GM23338 (cell line): ENCODE measurements around the gene TMPRSS9. TPM values are rescaled to one million over a fixed set of nuclear protein-coding genes. Genes with fewer than 3 reads are reported as not detected.

Experiments used
- ATAC-seq: fragments of 200-7000 bp; cut with Tn5 transposase; 3 replicates; pipeline ENCODE4 v1.9.1; 2020
- DNase-seq: peaks from one replicate; pipeline ENCODE4 v3.0.0-alpha.2; 2015; ENCODE audit warnings: low spot score
- H2AFZ ChIP-seq: fragments of 200-600 bp; sonication (generic); 2 replicates; pipeline ENCODE4 v1.8.0; 2016; ENCODE audit warnings: antibody characterized with exemption, mild to moderate bottlenecking, moderate library complexity
- H3F3A ChIP-seq: fragments of 200-600 bp; sonication (generic); replicated peaks from 2 replicates; pipeline ENCODE4 v1.8.0; 2017; ENCODE audit warnings: antibody characterized with exemption, mixed run types, low read depth
- H3K27ac ChIP-seq: fragments of 200-600 bp; sonication (generic); 2 replicates; pipeline ENCODE4 v1.6.1; 2016; ENCODE audit warnings: low read depth
- H3K27me3 ChIP-seq: fragments of 200-600 bp; sonication (generic); 2 replicates; pipeline ENCODE4 v1.8.0; 2016; ENCODE audit warnings: mild to moderate bottlenecking, mixed run types, moderate library complexity; ENCODE audit not compliant: insufficient read depth
- H3K36me3 ChIP-seq: fragments of 200-600 bp; sonication (generic); 2 replicates; pipeline ENCODE4 v1.8.0; 2016; ENCODE audit warnings: mild to moderate bottlenecking; ENCODE audit not compliant: insufficient read depth
- H3K4me1 ChIP-seq: fragments of 200-600 bp; sonication (generic); 2 replicates; pipeline ENCODE4 v1.8.0; 2016; ENCODE audit warnings: mild to moderate bottlenecking, moderate library complexity; ENCODE audit not compliant: insufficient read depth
- H3K4me2 ChIP-seq: fragments of 200-600 bp; sonication (generic); 2 replicates; pipeline ENCODE4 v1.7.1; 2017; ENCODE audit warnings: mixed run types
- H3K4me3 ChIP-seq: fragments of 200-600 bp; sonication (generic); 2 replicates; pipeline ENCODE4 v1.6.1; 2016; ENCODE audit warnings: mixed run types
- H3K79me2 ChIP-seq: fragments of 200-600 bp; sonication (generic); replicated peaks from 2 replicates; pipeline ENCODE4 v1.8.0; 2017; ENCODE audit warnings: mild to moderate bottlenecking; ENCODE audit not compliant: insufficient read depth
- H3K9me2 ChIP-seq: fragments of 200-600 bp; sonication (generic); 2 replicates; pipeline ENCODE4 v1.8.0; 2017; ENCODE audit not compliant: insufficient read depth
- H4K20me1 ChIP-seq: fragments of 200-600 bp; sonication (generic); replicated peaks from 2 replicates; pipeline ENCODE4 v1.8.0; 2017; ENCODE audit warnings: mild to moderate bottlenecking; ENCODE audit not compliant: insufficient read depth
- H3K27ac Mint-ChIP-seq: 2 replicates; pipeline ENCODE4 v1.8.0; 2020; ENCODE audit warnings: inconsistent platforms, mild to moderate bottlenecking, moderate library complexity, mixed read lengths
- H3K27me3 Mint-ChIP-seq: 3 replicates; pipeline ENCODE4 v1.8.0; 2022; ENCODE audit warnings: low read depth, mild to moderate bottlenecking, moderate library complexity, mixed read lengths, inconsistent platforms; ENCODE audit not compliant: insufficient read depth, poor library complexity
- H3K36me3 Mint-ChIP-seq: 3 replicates; pipeline ENCODE4 v1.8.0; 2021; ENCODE audit warnings: low read depth, mild to moderate bottlenecking, inconsistent platforms, moderate library complexity, mixed read lengths
- H3K4me1 Mint-ChIP-seq: 3 replicates; pipeline ENCODE4 v1.8.0; 2020; ENCODE audit warnings: mild to moderate bottlenecking, inconsistent platforms, mixed read lengths
- H3K4me3 Mint-ChIP-seq: 3 replicates; pipeline ENCODE4 v1.8.0; 2021; ENCODE audit warnings: moderate library complexity, mild to moderate bottlenecking, inconsistent platforms, mixed read lengths
- H3K9me3 Mint-ChIP-seq: 3 replicates; pipeline ENCODE4 v1.8.0; 2020; ENCODE audit warnings: moderate library complexity, mild to moderate bottlenecking, inconsistent platforms, mixed read lengths
- CREB1 ChIP-seq: fragments of 250-450 bp; sonication (Bioruptor Pico); IDR thresholded peaks from 2 replicates; pipeline ENCODE4 v1.5.0; 2020; ENCODE audit warnings: low read depth, mild to moderate bottlenecking, moderate library complexity
- CTCF ChIP-seq, 2 experiments: fragments of 200-600 bp in 1 of 2; sonication (generic) in 1 of 2; conservative IDR thresholded peaks; 2 replicates each; pipeline versions ENCODE4 v1.5.1 to v1.6.1; 2016 to 2017; ENCODE audit warnings: antibody characterized with exemption in 2 of 2, low read depth in 2 of 2, mild to moderate bottlenecking in 2 of 2, moderate library complexity in 1 of 2
- EZH2 ChIP-seq: fragments of 200-600 bp; sonication (generic); IDR thresholded peaks from one replicate; pipeline ENCODE4 v1.8.0; 2017; ENCODE audit warnings: antibody characterized with exemption, mild to moderate bottlenecking, low read depth; ENCODE audit not compliant: unreplicated experiment
- EZH2phosphoT487 ChIP-seq: fragments of 200-600 bp; sonication (generic); IDR thresholded peaks from one replicate; pipeline ENCODE4 v1.8.1; 2018; ENCODE audit warnings: antibody characterized with exemption; ENCODE audit not compliant: unreplicated experiment
- JUNB ChIP-seq: IDR thresholded peaks from one replicate; pipeline ENCODE4 v1.6.1; 2016; ENCODE audit warnings: antibody characterized with exemption; ENCODE audit not compliant: unreplicated experiment
- NANOG ChIP-seq: IDR thresholded peaks from 2 replicates; pipeline ENCODE4 v1.6.1; 2016; ENCODE audit warnings: antibody characterized with exemption, borderline replicate concordance
- POLR2AphosphoS5 ChIP-seq: IDR thresholded peaks from 2 replicates; pipeline ENCODE4 v1.6.1; 2016; ENCODE audit warnings: antibody characterized with exemption, low read depth
- REST ChIP-seq: IDR thresholded peaks from one replicate; pipeline ENCODE4 v1.6.1; 2018; ENCODE audit warnings: antibody characterized with exemption; ENCODE audit not compliant: unreplicated experiment
- STAT1 ChIP-seq: IDR thresholded peaks from one replicate; pipeline ENCODE4 v1.6.1; 2016; ENCODE audit warnings: antibody characterized with exemption; ENCODE audit not compliant: unreplicated experiment
- ZNF114 ChIP-seq: fragments of 250-450 bp; sonication (Bioruptor Pico); IDR thresholded peaks from 2 replicates; pipeline ENCODE4 v1.5.0; 2020; ENCODE audit warnings: mild to moderate bottlenecking, moderate library complexity
- ZNF331 ChIP-seq: fragments of 250-450 bp; sonication (Bioruptor Pico); IDR thresholded peaks from 2 replicates; pipeline ENCODE4 v1.5.0; 2020; ENCODE audit warnings: low read depth, mild to moderate bottlenecking, moderate library complexity
- polyA plus RNA-seq: library from polyadenylated mRNA; unstranded; fragments of >200 nt; fragmentation: Nextera tagmentation; extraction: Ambion mirVana; gene quantifications from 2 replicates; pipeline ENCODE4 v1.2.1, GENCODE V29; 2016
- total RNA-seq: library from RNA; depleted of rRNA; stranded (reverse); fragments of >200 nt; shearing (Covaris generic); gene quantifications from 2 replicates; pipeline ENCODE4 v1.2.3, GENCODE V29; 2014
- TF ChIP-seq, protein P1 (sequence below): fragments of 250-450 bp; sonication (Bioruptor Pico); IDR thresholded peaks from 2 replicates; pipeline ENCODE4 v1.5.0; 2020; ENCODE audit warnings: mild to moderate bottlenecking, moderate library complexity
- TF ChIP-seq, protein P2 (sequence below): IDR thresholded peaks from 2 replicates; pipeline ENCODE4 v1.6.1; 2016; ENCODE audit warnings: antibody characterized with exemption

TMPRSS9 gene
- total and polyA plus RNA-seq, 2 experiments from 2014 or later, result 0.05 to 0.28 TPM

GRCh38 chr19:2323707-2324106 lies 36.4 kb upstream of the TMPRSS9 start:
- Mint-ChIP-seq H3K4me3 (no peak overlapping the region), H3K27me3 (peaks cover 18% of the 10 kb centered on the region)
- H3F3A ChIP-seq, result 0 out of 2 replicates have a peak, but pooled peaks cover 3% of the 10 kb centered on the region

More at GRCh38 chr19:2323707-2324106, 36.4 kb upstream of the TMPRSS9 start:
- Histone ChIP-seq H4K20me1 (peaks cover 6% of the 10 kb centered on the region; the same call in 1 of the 2 replicates), H3K36me3 (no peaks in the 10 kb centered on the region), H3K4me1 (peaks cover 4% of the 10 kb centered on the region; the same call in 1 of the 2 replicates), H3K27me3 (no peaks in the 10 kb centered on the region), H2AFZ (no peak overlapping the region), H3K4me3 (no peak overlapping the region), H3K27ac (no peak overlapping the region), H3K9me2 (no peaks in the 10 kb centered on the region), H3K79me2 (peaks cover 29% of the 10 kb centered on the region), H3K4me2 (no peak overlapping the region)
- DNase-seq (no peak), ATAC-seq (no peak)
- Mint-ChIP-seq H3K9me3 (no peaks in the 10 kb centered on the region), H3K27ac (no peak overlapping the region), H3K4me1 (peaks cover 12% of the 10 kb centered on the region), H3K36me3 (peaks cover 29% of the 10 kb centered on the region)
- TF ChIP-seq EZH2phosphoT487 (no peak), EZH2 (no peak), CTCF (conservative IDR thresholded peaks at IDR 0.05; ENCODE audit: low read depth in 2 of 2) (no peak), STAT1 (no peak), REST (no peak), POLR2AphosphoS5 (no peak), NANOG (no peak), JUNB (no peak), CREB1 (no peak), ZNF114 (CRISPR knock-in tag) (no peak), ZNF331 (CRISPR knock-in tag) (no peak)
- TF ChIP-seq, protein P1, sequence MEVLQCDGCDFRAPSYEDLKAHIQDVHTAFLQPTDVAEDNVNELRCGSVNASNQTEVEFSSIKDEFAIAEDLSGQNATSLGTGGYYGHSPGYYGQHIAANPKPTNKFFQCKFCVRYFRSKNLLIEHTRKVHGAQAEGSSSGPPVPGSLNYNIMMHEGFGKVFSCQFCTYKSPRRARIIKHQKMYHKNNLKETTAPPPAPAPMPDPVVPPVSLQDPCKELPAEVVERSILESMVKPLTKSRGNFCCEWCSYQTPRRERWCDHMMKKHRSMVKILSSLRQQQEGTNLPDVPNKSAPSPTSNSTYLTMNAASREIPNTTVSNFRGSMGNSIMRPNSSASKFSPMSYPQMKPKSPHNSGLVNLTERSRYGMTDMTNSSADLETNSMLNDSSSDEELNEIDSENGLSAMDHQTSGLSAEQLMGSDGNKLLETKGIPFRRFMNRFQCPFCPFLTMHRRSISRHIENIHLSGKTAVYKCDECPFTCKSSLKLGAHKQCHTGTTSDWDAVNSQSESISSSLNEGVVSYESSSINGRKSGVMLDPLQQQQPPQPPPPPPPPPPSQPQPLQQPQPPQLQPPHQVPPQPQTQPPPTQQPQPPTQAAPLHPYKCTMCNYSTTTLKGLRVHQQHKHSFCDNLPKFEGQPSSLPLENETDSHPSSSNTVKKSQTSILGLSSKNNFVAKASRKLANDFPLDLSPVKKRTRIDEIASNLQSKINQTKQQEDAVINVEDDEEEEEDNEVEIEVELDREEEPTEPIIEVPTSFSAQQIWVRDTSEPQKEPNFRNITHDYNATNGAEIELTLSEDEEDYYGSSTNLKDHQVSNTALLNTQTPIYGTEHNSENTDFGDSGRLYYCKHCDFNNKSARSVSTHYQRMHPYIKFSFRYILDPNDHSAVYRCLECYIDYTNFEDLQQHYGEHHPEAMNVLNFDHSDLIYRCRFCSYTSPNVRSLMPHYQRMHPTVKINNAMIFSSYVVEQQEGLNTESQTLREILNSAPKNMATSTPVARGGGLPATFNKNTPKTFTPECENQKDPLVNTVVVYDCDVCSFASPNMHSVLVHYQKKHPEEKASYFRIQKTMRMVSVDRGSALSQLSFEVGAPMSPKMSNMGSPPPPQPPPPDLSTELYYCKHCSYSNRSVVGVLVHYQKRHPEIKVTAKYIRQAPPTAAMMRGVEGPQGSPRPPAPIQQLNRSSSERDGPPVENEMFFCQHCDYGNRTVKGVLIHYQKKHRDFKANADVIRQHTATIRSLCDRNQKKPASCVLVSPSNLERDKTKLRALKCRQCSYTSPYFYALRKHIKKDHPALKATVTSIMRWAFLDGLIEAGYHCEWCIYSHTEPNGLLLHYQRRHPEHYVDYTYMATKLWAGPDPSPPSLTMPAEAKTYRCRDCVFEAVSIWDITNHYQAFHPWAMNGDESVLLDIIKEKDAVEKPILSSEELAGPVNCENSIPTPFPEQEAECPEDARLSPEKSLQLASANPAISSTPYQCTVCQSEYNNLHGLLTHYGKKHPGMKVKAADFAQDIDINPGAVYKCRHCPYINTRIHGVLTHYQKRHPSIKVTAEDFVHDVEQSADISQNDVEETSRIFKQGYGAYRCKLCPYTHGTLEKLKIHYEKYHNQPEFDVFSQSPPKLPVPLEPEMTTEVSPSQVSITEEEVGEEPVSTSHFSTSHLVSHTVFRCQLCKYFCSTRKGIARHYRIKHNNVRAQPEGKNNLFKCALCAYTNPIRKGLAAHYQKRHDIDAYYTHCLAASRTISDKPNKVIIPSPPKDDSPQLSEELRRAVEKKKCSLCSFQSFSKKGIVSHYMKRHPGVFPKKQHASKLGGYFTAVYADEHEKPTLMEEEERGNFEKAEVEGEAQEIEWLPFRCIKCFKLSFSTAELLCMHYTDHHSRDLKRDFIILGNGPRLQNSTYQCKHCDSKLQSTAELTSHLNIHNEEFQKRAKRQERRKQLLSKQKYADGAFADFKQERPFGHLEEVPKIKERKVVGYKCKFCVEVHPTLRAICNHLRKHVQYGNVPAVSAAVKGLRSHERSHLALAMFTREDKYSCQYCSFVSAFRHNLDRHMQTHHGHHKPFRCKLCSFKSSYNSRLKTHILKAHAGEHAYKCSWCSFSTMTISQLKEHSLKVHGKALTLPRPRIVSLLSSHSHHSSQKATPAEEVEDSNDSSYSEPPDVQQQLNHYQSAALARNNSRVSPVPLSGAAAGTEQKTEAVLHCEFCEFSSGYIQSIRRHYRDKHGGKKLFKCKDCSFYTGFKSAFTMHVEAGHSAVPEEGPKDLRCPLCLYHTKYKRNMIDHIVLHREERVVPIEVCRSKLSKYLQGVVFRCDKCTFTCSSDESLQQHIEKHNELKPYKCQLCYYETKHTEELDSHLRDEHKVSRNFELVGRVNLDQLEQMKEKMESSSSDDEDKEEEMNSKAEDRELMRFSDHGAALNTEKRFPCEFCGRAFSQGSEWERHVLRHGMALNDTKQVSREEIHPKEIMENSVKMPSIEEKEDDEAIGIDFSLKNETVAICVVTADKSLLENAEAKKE (CRISPR knock-in tag), result no peak
- TF ChIP-seq, protein P2, sequence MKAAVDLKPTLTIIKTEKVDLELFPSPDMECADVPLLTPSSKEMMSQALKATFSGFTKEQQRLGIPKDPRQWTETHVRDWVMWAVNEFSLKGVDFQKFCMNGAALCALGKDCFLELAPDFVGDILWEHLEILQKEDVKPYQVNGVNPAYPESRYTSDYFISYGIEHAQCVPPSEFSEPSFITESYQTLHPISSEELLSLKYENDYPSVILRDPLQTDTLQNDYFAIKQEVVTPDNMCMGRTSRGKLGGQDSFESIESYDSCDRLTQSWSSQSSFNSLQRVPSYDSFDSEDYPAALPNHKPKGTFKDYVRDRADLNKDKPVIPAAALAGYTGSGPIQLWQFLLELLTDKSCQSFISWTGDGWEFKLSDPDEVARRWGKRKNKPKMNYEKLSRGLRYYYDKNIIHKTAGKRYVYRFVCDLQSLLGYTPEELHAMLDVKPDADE, result no peak
